ES-I3 (cell line): Measurements from ENCODE around the gene WNT5A.

Experiments used
- H3K36me3 ChIP-seq: 2 replicates; pipeline ENCODE4 v1.6.1; 2013; ENCODE audit warnings: mild to moderate bottlenecking, low read length, control low read depth, moderate library complexity; ENCODE audit not compliant: insufficient read depth
- H3K4me1 ChIP-seq: 2 replicates; pipeline ENCODE4 v1.6.1; 2013; ENCODE audit warnings: mild to moderate bottlenecking, control low read depth, low read length; ENCODE audit not compliant: insufficient read depth
- H3K9ac ChIP-seq: 2 replicates; pipeline ENCODE4 v1.6.1; 2013; ENCODE audit warnings: low read depth, mild to moderate bottlenecking, low read length, moderate library complexity
- H3K9me3 ChIP-seq: 2 replicates; pipeline ENCODE4 v1.6.1; 2013; ENCODE audit warnings: mild to moderate bottlenecking, low read length, moderate library complexity; ENCODE audit not compliant: control insufficient read depth, insufficient read depth

WNT5A gene

DNA sequence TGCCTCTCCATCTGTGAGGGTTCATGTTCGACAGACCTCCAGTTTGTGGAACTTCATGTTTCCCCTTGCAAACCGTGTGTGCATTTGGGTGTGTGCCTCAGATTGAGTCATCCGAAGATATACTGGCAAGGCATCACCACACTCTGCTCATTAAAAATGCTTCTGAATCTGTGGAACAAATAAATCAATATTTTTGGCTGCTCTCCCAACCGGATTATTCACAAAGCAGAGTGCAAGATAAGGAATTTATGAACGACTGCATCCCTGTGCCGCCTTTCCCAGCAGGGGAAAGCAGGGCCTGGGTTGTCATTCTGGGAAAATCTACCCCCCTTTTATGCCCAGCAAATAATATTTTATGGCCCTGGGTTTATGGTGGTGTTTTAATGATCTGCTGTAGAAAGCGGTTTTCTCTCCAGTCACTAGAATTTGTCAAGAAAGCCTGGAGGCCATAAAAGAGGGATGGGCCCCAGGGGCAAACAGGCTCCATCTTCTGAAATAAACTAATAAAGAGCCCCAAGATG, 4.2 kb upstream of the WNT5A start:
- Histone ChIP-seq H3K36me3 (no peaks in the 10 kb centered on the region), H3K9me3 (no peaks in the 10 kb centered on the region), H3K9ac (no peak overlapping the region), H3K4me1 (peaks cover 5% of the 10 kb centered on the region; the same call in 1 of the 2 replicates)

DNA sequence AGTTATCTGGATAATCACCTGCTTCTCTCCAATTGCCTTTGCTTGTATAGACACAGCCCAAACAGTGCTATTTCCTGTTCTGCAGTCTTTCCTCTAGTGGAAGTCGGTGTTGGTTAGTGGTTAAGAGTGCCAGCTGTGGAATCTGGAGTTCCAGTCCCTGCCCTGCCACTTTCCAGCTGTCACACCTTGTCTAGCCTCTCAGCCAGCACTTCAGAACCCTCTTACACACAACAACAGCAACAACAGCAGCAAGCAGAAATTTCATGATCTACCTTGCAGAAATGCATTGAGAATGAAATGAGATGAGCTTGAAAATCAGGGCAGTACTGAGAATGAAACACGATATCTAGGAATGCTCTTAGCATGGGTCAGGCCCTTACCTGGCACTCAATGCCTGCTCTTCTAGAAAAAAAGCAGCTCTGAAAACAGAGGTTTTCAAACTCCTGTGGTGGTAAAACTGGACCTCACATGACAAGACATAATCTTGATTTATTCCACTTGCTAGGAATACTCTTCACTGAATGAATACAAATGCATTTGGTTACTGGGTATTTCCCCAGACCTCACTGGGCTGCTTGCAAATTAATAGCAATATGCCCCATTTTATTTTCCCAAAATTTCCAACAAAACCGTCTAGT, 3.3 kb upstream of the WNT5A start:
- Histone ChIP-seq H3K9ac (0 out of 2 replicates have a peak overlapping the region, but pooled peaks have one; percentile 83), H3K4me1 (peaks cover 5% of the 10 kb centered on the region; the same call in 1 of the 2 replicates), H3K36me3 (no peaks in the 10 kb centered on the region), H3K9me3 (no peaks in the 10 kb centered on the region)

DNA sequence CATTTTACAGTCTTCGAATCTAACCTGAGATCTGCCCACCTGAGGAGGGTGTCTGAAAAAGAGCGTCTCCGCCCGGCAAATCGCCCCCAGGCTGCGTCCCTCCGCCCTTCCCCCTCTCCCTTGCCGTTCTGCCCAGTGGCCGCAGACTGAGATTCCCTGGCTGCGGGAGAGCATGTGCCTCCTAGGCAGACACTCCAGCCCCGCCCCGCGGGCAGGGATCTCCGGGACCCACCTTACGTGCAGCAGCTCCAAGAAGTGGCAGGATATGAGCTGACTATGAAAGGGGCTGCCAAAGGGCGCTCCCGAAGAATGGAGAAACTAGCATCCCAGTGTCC, 2.7 kb upstream of the WNT5A start:
- Histone ChIP-seq H3K36me3 (no peaks in the 10 kb centered on the region), H3K9ac (peak overlapping the region; percentile 83), H3K9me3 (no peaks in the 10 kb centered on the region), H3K4me1 (peaks cover 5% of the 10 kb centered on the region; the same call in 1 of the 2 replicates)

DNA sequence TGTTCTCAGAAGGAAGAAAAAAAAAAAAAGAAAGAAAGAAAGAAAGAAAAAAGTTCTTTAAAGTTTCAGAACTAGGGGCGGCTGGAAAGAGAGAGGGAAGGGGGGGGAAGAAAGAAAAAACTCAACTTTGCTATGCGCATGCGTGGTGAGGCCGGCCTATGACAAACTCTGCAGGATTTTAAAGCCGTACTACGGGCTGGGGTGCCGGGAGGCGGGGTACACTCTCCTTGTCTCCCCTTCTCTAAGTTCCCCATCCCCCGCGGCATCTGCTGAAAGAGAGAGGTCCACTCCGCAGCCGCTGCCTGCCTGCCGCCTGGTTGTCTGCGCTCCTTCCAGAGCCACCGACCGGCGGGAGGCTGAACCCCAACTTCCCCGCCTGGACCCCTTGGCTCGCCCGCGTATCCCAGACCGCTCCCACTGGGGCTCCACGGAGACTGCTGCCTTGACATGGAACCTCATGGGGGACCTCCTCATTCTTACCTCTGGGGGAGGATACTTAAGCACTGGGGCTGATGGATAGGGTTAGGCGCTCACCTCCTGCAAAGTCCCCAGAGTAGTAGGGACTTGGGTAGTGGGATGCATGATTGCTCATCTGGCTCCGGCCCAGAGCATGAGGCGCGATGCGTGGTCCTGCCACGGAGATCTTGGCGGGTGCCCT, 1.4 kb upstream of the WNT5A start:
- Histone ChIP-seq H3K9me3 (no peaks in the 10 kb centered on the region; the same call in 1 of the 2 replicates), H3K4me1 (peaks cover 5% of the 10 kb centered on the region; the same call in 1 of the 2 replicates), H3K36me3 (no peaks in the 10 kb centered on the region), H3K9ac (peak overlapping the region; percentile 83)

DNA sequence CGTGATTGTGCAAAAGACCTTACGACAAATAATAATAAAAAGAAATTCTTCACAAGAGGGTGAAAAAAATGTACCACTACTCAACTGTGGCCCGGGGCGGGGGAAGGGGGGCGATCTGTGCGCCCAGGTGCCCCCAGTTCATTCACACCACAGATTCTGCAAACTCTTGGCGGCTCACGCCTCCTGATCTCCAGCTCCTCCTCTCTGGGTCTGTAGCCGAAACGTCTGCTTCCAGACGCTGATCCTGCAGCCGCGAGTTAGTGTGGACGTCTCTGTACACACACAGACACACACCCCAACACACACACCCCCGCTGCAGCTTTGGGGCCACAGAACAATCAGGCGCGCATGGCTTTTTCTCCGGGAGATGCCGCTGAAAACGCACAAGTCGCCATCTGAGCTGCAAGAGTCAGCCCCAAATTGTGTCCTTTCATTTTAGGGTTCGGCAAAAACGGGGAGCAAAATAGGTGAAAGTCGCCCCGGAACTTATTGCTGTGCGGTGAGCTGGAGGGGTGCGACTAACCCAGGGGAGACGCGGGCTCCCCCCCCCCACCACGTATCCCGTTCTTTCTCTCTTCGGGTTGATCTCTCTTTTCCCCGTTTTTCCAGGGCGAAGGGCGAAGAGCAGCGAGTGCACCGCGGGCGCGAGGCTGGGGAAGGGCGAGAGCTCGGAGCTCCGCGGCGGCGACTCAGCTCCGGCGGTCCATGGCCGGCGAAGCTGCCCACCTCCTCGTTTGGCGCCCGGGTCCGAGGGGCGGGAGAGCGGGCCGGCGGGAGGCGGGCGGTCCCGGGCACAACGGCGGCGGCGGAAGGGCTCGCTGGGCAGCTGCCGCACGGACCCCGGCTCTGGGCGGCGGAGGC, 505 bp upstream of the WNT5A start:
- Histone ChIP-seq H3K9me3 (no peaks in the 10 kb centered on the region; the same call in 1 of the 2 replicates), H3K36me3 (no peaks in the 10 kb centered on the region), H3K4me1 (peaks cover 5% of the 10 kb centered on the region; the same call in 1 of the 2 replicates), H3K9ac (peak overlapping the region; percentile 83)

DNA sequence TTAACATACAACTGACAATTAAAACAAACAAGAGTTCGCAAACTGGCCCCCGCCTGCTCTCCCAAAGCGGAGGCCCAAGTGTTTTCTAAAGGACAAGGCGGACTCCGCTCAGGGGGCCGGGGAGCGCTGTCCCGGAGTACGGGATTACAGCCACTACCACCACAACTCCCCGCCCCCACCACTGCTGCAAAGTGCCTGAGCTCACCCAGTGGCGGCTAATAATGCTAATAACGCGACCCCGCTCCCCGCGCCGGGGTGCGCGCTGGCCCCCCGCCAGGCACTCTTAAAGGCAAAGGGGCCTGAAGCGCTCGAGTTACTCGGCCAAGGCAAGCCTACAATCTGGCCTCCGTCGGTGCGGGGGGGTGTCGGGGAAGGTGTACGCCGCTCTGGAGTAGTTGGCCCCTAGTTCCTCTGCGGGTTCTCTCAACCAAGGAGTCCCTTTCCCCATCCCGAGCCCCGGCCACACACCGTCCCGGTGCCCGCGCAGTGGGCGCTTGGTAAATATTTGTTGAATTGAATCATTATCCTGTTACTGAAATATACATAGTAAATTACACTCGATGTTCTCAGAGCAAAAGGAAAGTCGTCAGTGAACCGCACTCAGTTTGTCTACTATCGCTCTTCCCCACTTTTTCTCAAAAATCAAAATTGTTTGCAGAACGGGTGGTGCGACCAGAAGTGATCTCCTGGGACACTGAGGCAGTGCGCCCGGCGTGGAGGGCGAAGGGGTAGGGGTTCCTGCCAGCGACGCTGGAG, 827 bp downstream of the WNT5A start:
- Histone ChIP-seq H3K36me3 (no peaks in the 10 kb centered on the region), H3K4me1 (peaks cover 5% of the 10 kb centered on the region; the same call in 1 of the 2 replicates), H3K9ac (peak overlapping the region; percentile 83), H3K9me3 (no peaks in the 10 kb centered on the region; the same call in 1 of the 2 replicates)

DNA sequence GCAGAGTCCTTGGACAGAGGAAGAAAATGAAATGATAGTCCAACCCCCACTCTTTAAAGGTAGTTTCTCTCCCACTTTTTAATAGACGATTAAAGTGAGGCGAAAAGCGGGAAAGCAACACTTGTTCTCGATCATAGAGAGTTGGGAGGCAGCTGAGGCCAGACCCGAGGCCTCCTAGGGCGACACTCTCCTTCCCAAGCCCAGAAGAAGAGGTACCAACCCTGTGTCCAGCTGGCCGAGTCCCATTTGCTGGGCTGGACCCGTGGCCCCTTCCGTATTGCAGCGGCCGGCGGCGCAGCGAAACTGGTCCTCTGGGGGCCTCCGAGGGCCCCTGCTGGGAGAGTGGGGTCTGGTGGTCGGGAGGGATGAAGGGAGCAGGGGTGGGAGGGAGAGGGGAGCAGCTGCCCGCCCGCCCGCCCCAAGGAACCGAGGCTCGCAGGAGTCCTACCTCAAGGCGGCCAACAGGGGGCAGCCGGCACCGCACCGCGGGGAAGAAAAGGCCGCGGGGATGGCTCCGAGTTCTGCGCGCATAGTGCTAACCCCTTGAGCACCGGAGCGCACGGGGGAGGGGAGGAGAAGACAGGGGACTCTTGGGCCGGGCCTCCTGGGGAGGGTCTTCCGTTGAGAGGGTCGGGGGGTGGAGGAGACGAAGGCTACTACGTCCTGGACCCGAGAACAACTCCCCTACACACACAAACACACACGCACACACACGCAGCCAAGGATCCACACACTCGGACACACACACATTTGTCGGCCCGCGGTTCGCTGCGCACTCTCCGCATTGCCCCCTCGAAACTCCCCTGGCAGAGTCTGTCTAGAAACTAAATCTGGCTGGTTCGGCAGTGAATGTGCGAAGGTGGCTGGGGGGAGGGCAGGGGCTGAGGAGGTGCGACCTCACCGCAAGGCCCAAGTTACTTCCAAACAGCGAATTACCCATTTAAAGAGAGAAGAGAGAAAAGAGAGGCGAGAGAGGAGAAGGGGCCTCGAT, 2.0 kb downstream of the WNT5A start:
- Histone ChIP-seq H3K9me3 (no peaks in the 10 kb centered on the region; the same call in 1 of the 2 replicates), H3K36me3 (no peaks in the 10 kb centered on the region), H3K4me1 (no peaks in the 10 kb centered on the region; the same call in 1 of the 2 replicates), H3K9ac (peak overlapping the region; percentile 83)

DNA sequence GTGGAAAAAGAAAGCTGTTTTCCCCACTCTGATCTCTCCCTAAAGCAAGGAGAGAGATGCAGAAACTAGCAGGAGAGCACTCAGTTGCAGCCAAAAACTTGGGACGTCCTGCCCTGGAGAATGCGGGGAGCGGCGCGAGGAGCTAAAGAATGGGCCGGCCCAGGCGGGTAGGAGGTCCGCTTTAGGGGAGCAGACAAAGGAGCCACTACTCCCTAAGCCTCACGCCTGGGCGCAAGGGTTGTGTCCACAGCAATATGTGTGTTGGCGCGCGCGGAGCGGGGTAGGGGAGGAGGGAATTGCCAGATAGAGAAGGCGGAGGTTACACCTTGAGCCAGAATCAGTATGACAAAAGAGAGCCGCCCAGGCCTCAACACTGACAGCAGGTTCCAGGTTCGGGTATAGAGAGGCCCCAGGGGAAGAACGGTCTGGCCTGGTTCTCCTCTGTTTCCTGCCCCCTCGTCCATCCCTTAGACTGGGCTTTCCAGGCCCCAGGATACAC, 2.9 kb downstream of the WNT5A start:
- H3K4me1 ChIP-seq: no peaks in the 10 kb centered on the region; the same call in 1 of the 2 replicates
- no peaks in the 10 kb centered on the region; the same call in 1 of the 2 replicates for H3K9me3 ChIP-seq
- H3K36me3 ChIP-seq: no peaks in the 10 kb centered on the region
- peak overlapping the region; percentile 52; the same call in 1 of the 2 replicates for H3K9ac ChIP-seq

DNA sequence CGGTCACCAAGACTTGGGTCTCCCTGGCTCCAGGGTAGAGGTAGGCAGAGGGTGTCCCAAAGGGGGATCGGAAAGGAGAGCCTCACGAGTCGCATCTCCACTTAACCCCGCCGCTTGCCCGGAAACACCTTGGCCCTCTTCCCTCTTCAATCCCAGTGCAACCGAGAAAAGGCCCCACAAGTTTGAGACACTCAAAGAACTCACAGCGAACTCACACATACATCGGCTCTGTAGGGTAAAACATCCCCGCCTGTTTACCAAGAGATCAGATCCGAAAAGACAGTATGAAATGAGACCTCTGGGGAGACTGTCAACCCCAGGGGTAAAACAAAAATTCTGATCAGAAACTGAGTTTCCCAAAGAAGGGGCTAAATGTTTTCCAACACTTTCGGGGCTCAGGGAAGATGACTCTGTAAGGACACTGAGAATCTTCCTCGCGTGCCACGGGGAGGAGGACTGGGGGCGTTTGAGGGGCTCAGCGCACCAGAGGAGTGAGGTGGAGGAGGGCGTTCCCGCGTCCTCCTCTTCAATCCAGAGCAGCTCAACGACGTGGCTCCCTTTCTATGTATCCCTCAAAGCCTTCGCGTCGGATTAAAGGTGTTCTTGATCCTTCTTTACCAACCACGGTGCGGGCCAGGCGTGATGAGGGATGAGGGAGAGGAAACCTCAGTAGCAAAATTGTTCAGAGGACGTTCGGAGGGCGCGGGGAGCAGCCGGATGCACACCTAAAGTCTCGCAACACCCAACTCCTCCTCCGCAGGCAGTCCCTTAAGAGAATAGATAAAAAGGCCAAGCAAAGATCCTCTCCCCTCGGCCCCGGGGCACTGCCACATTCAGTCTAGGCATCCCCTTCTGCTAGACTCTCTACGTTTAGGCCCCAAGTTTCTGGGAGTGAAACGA, 3.7 kb downstream of the WNT5A start:
- H3K9ac ChIP-seq: peak overlapping the region; percentile 65; the same call in 1 of the 2 replicates
- no peaks in the 10 kb centered on the region; the same call in 1 of the 2 replicates for H3K4me1 ChIP-seq
- H3K36me3 ChIP-seq: no peaks in the 10 kb centered on the region
- H3K9me3 ChIP-seq: no peaks in the 10 kb centered on the region; the same call in 1 of the 2 replicates

DNA sequence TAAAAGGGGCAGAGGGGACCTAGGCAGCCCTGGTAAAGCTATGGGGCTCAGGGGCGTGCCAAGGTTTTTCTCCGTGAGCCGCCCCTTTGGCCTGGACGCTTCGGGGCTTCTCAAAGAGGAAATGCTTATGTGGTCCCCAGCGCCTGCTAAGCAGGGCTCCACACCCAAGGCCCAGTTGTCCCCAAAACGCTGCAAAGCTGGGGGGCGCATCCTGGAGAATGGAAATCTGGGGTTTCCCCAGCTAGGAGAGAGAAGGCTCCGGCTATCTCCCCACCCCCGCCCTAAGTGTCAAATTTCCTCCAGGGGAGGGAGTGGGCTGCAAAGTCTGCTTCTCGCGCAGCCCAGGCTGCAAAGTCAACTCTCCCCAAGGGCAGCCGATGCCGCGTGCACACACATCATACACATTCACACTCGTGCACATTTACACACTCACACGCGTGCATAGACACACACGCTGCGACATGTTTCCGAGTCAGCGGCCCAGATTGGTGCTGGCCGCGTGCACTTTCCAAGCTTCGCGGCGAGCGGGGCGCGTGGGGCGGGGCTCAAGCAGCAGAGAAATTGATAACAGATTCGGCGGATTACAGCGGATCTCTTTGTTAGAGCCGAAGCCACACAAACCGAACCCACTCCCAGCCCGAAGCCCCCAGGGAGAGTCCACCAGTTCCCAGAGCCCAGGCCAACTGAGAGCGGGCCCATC, 4.5 kb downstream of the WNT5A start:
- Histone ChIP-seq H3K4me1 (no peaks in the 10 kb centered on the region; the same call in 1 of the 2 replicates), H3K9me3 (no peaks in the 10 kb centered on the region; the same call in 1 of the 2 replicates), H3K36me3 (no peaks in the 10 kb centered on the region), H3K9ac (peak overlapping the region; percentile 65; the same call in 1 of the 2 replicates)

DNA sequence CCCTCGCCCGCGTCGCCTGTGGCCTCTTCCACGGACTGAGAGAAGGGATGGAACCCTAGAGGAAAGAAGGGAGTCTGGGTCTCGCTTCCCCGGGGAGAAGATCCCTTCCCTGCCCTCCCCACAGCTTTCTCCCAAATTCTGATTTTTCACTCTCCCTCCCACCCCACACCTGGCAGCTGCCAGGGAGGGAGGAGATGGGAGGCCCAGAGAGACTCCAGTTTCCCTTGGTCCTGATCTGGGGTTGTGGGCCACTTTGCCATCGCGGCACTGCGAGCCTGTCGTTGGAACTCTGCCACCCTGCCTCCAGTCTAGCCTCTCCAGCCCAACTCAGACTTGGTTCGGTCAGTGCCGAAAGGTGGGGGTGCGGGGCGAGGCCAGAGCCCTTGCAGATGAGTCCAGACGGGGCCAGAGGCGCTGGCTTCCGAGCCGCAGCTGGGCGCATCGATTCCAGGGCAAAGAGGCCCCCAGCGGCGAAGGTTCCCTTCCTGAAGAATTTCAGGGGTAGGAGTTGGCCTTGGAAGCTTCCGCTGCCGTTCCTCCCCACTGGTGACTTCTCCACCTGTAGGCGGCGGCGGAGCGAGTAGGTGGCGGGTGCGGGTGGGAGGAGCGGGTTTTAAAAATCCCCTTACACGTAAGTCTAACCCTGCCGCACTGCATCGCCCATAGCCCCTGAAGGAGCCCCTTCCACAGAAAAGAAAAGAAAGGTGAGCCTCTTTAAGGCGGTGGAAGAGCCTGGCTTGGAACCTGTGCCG, 5.2 kb downstream of the WNT5A start:
- Histone ChIP-seq H3K4me1 (no peaks in the 10 kb centered on the region; the same call in 1 of the 2 replicates), H3K9ac (peak overlapping the region; percentile 65; the same call in 1 of the 2 replicates), H3K9me3 (no peaks in the 10 kb centered on the region; the same call in 1 of the 2 replicates), H3K36me3 (no peaks in the 10 kb centered on the region)
